Stimulated activated CD8-positive, alpha-beta memory T cell treated with anti-CD3 and anti-CD28 coated beads, Interleukin-2, amount 100 ng/mL, for 48 hours (primary cell): ENCODE data around the gene NOL4L.

Source experiments
- DNase-seq, 2 donors: peaks; one replicate each; pipeline ENCODE4 v3.0.0-alpha.2; 2020; ENCODE audit warnings: low read depth in 2 of 2

The NOL4L gene

DNA sequence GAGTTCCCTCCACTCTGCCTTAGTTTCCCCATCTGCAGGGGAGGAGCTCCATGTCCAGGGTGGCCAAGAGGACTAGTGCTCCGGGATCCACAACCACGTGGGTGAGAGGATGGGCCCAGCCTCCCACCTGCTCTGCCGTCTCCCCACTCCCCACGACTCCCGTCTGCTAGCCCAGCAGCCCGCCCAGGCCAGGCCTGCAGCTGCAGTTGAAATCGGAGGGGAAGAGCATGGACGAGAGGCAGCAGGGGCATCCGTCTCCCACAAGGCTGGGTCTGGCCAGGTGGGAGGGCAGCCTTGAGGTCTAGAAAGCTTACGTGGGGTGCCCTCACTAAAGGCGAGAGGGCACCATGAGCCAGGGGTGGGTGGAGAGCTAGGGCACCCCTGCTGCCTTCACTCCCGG, 8.6 kb downstream of the NOL4L start:
- DNase-seq, result no peak

DNA sequence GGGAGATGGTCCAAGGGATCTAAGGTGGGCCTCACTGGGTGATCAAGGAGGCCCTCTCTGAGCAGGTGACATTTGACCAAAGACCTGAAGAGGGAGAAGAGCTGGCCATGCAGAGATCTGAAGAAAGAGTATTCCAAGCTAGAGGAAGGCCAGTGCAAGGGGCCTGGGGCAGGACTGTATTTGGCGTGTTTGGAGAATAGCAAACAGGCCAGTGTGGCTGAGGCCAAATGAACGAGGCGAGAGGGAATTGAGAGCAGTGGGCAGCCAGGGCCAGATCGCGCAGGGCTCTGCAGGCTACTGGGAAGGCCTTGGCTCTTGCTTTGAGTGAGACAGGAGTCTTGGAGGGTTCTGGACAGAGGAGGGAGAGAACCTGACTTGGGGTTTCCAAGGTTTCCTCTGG, 9.3 kb downstream of the NOL4L start:
- no peak for DNase-seq

DNA sequence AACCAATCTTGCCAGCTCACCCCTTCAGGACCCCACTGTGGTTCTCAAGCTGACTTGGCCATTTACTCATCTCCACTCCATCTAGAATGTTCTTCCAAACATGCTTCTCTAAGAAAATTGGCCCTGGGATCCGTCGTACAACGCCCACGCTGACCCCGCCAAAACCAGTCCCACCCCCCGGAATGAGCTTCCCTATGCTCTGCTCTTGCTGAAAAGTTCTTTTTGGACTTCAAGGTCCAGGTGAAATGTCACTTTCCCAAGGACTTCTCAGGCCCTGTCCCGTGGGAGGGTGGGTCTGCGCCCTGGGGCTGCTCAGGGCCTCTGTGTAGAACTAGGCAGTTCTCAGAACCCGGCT, 9.9 kb downstream of the NOL4L start:
- DNase-seq, result no peak

DNA sequence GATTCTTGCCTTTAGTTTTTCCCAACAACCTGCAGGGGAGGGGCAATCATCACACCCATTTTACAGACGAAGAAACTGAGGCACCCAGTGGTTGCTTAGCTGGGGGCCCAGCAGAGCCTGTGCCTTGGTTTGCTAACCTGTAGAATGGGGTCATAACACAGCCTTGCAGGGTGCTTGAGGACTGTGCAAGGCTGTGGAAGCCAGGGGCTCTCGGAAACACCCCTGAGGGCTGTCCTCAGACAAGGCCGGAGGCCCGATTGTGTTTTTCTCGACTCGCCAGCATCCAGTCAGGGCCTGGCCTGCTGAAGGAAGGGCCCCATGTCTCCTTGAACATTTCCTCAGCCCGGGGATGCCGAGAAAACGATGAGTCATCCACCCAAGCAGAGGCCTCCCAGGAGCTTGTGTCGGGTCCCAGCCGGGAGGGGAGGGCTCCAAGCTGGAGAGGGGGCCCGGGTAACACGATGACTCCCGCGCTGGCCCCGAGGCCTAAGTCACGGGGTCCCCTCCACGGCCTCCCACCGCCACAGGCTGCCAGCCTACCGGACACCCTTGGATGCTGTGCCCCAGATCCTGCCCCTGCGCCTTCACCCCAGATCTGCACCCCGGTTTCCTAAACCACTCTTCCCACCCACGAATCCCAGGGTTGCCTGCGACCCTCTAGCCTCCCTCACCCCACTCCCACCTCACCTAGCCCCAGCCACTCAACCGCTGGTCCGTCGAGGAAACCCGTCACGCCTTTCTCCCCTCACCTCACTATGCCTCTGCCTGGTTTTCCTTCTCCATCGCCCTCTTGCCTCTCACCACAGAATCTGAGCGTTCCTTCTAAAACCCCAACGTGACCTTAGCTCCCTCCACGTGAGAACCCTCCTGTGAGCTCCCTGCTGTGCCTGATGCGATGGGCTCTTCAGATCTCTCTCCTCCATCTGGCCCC, 10.6 kb downstream of the NOL4L start:
- DNase-seq, result peak; percentile 28 to 33

DNA sequence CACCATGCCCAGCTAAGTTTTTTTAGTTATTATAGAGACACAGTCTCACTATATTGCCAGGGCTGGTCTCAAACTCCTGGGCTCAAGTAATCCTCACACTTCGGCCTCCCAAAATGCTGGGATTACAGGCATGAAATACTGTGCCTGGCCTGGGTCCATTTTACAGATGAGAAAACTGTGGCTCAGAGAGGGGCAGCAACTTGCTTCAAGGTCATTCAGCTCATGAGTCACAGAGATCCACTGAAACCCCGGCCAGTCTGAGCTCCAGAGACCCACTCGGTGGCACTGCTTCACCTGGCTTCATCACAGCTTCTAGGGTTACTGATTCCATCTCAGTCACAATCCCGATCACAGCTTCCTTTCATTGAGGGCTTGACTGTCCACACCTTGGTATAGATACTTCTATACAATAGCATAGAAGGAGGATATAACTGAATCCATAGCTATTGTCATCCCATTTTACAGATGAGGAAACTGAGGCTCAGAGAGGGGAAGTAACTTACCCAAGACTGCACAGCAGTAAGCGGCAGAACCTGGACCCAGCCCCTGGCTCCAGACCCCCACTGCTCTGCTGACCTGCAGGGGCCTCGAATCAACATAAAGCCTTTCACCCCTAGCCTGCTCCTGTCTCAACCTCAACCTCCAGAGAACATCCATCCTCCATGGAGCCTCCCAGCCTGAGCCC, 11.8 kb downstream of the NOL4L start:
- DNase-seq, result no peak

DNA sequence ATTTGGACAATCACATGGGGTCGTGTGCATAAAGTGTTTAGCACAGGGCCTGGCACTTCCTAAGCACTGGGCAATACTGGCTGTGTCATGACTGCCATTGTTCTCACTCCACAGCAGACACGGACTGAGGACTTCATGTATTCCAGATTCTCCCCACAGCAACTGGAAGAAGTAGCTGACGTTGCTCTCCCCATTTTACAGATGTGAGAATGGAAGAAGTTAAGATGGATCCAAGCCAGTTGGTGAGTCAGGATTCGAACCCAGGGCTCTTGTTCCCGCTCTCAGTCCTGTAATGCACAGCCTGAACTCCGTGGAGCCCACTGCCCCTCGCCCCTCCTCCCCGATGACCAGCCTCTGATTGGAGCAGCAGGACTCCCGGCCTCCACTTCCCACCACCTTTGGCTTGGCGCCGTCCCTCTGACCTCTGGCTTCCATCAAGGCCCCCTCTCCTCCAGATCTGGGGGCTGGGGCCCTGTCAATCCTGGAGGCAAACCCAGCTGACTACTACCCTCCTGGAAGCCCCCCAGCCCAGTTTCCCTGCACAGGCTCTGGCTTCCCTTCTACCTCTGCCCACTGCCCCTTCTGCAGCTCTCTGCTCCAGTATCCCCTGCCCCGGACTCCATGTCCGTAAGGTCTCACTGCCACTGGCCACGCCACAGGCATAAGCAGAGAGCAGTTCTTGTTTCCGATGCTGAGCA, 12.7 kb downstream of the NOL4L start:
- no peak for DNase-seq

DNA sequence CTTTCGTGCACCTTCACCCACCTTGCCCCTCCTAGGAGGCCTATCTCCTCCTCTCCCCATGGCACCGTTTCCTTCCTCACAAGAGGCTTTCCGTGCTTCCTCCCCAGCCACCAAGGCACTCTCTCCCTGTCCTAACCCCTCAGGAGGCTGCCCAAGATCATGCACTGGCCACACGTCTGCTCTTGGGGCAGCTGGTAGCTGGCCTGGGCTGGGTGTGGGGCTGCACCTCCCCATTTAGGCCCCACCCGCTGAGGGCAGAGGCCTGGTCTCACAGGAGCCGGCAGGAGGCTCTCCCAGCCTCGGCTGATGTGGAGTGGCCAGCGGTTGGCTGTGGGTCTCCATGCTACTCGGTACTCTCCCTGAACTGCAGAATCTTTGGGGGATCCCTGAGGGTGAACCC, 13.6 kb downstream of the NOL4L start:
- DNase-seq, result no peak

DNA sequence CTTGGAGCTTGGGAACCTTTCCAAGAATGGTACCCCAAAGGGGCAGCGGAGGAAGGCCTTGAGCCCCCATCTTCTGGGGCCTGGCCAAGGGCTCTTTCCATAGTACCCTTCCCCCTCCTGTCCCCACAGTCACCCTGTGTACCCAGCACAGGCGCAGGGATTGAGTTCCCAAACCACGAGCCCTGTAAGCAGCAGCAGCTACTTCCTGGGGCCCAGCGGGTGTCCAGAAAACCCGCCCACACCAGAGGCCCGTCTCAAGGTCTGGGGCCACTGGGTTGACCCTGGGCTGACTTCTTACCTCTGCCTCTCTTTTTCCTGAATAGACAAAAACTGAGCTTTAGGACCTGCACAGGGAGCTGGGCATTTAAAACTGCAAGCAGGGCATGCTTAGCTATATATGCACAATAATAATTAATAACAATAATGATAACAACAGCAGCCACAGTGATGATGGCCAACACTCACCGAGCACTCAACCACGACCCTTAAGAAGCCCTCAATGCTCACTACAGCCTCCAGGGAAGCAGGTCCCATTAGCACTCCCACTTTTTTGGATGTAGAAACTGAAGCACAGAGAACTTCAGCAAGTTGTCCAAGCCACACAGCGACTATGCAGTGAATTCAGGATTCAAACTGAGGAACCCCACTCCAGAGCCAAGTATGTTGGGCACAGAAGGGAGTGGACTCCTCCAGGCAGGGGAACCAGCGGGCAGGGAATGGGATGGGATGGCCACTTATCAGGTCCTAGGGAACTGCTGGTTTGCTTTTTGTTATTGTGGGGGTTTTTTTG, 14.5 kb downstream of the NOL4L start:
- no peak for DNase-seq

DNA sequence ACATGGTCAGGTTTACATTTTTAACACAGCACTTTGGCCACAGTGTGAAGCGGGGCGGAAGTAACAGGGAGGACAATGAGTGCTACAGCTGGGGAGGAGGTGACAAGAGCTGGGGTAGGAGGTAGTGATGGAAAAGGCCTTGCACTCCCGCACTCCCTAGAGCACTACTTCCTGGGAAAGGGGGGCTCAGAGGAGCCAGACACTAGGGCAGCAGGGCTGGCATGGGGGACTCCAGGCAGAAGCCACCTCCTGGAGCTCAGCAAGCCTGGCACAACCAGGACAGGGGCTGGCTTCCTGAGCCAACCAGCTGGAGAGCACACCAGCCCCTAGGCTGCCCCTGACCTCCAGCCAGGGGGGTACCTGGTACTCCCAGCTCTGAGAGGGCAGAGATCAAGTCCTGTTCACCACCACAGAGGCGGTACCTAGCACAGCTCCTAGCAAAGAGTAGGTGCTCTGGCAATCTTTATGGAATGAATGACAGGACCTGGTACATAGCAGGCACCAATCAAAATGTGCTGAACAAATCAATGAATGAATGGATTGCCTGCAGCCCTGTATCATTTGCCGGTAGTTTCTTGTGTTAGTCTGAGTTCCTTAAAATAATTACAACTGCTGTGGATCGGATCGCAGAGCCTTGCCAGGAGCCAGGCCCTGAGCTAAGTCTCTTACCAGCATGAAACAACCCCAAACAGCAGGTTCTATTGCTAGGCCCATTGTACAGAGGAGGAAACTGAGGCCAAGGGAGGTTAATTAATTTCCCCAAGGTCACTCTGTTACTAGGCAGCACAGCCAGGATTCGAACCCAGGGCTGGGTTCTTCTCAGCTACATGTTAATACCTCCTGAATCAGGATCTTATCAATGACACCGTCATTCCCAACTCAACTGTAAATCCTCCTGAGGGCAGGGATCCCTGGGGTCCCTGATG, 15.5 kb downstream of the NOL4L start:
- DNase-seq, result no peak

DNA sequence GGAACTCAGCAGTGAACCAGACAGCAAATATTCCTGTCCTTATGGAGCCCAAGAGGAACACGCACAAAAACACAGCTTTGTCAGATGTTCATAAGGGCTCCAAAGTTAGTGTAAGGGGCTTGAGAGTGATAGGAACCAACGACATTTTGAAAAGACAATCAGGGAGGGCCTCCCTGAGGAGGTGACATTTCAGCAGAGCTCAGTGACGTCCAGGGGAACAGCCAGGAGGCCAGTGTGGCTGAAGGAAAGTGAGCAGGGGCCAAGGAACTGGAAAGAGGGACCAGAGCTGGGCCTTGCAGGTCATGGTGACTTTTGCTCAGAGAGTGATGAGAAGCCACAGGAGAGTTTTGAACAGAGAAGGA, 16.1 kb downstream of the NOL4L start:
- DNase-seq, result no peak

DNA sequence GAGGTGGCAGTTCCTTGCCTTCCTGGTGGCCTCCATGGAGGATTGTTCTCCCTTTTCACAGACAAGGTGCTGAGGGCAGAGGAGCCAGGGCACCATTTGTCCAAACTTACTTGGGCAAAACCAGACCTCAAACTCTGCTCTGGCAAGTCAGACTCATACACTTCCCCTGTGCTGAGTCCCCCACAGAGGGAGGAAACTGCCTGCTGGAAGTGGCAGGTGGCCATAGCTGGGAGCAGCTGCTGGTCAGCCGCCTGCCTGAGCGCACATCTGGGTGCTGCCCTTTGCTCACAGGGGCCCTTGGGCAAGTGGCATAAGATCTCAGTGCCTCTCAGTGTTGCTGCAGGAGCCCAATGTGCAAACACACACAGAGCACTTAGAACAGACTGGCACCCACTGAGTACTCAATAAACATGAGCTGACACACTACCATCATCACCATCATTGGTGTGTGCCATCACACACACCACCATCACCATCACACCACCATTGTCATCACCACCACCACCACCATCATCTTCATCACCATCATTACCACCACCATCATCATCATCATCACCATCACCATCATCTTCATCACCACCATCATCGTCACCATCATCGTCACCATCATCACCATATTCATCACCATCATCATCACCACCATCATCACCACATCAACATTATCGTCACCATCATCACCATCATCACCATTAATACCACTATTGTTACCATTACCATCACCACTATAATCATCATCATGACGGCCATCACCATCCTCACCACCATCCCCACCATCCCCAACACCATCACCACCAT, 17.6 kb downstream of the NOL4L start:
- DNase-seq, result no peak

DNA sequence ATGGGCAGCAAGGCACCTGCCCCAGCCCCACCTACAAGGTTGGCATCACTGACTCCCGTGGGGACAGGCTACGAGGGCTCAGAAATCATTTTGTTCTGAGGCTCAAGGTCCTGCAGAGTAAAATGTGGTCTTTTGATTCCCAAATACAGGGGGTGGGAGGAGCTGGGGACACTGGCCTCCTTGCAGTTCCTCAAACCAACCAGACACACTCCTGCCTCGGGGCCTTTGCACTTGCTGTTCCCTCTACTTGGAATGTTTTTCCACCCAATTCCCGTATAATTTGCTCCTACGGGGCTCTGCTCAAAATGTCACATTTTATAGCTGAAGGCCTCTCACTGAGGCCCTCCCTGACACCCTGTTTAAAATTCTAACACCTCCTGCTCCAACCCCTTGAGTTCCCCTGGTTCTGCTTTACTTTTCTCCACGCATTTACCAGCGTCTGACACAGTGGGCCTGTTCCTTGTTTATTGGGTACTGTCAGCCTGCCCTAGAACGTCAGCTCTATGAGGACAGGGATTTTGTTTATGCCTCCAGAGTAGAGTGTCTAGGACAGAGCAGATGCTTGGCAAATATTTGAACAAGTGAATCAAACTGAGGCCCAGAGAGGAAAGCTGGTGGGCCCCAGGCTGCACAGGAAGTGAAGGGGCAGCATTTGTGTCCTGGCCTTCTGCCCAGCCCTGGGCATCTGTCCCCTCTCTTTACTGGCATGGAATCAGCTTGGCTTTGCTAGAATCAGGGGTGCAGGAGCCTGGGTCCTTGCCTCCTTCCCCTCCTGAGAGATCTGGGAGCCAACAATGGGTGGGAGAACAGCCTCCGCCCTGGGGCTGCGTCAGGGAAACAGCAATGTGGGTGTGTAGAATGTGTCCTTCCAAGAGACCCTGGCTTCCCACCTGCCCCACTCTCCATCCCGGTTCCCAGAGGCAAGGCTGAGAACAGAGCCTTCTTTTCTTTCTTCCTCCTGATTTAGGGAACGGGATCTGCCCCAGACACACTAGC, 18.5 kb downstream of the NOL4L start:
- DNase-seq, result no peak

DNA sequence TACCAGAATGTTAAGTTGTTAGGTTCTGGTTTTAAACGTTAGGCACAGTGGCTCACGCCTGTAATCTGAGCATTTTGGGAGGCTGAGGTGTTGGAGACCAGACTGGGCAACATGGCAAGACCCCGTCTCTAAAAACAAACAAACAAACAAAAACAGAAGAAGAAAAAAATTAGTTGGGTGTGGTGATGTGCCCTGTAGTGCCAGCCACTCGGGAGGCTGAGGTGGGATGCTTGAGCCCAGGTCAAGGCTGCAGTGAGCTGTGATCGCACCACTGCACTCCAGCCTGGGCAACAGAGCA, 19.4 kb downstream of the NOL4L start:
- DNase-seq, result no peak

DNA sequence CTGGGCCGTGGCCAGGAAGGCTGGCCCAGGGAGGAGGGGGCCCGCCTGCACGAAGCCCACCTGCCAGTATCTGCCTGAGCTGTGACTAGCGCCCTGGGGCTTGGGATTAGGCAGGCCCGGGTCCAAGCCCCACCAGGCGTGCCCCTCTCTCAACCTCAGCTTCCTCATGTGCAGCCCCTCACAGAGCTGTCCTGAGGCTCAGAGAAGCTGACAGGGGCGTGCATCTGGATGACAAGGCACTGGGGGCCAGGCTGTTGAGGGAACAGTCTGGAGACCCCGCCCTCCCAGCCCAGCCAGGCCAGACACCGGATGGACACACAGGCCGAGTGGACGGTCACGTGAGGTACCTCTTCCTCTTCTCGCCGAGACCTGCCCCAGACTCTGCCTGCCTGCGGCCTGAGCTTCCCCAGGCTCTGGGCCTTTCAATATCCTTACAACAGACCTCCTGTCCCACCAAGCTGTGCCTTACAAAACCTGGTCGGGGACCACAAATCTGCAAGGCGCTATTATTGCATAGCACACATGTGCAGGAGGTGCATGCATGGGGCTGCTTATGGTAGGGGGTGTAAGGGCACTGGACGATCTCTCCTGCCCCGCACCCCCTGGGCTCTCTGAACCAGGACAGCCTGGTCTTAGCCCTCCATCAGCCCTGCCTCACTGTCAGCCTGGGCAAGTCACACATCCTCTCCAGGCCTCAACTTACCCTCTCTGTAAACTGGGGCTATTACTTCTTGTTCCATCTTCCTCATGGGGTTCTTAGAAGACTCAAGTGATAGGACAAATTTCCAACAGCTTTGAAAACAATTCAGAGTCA, 20.0 kb downstream of the NOL4L start:
- DNase-seq, result no peak

DNA sequence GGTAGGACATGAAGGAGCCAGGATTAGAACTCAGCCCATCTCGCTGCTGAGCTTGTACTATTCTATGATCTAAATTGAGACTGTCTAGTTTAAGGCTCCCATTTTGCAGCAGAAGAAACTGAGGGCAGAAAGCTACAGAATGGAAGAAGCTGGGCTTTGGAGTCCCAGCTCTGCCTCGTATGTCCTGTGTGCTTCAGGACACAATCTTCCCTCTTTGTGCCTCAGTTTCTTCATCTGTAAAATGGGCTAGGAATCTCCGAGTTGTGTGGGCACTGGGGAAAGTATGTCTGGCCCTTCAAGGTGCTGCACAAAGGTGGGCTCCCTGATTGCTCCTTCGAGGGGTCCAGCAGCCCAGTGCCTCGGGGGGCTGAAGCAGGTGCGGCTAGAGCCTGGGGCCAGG, 20.7 kb downstream of the NOL4L start:
- DNase-seq, result no peak

DNA sequence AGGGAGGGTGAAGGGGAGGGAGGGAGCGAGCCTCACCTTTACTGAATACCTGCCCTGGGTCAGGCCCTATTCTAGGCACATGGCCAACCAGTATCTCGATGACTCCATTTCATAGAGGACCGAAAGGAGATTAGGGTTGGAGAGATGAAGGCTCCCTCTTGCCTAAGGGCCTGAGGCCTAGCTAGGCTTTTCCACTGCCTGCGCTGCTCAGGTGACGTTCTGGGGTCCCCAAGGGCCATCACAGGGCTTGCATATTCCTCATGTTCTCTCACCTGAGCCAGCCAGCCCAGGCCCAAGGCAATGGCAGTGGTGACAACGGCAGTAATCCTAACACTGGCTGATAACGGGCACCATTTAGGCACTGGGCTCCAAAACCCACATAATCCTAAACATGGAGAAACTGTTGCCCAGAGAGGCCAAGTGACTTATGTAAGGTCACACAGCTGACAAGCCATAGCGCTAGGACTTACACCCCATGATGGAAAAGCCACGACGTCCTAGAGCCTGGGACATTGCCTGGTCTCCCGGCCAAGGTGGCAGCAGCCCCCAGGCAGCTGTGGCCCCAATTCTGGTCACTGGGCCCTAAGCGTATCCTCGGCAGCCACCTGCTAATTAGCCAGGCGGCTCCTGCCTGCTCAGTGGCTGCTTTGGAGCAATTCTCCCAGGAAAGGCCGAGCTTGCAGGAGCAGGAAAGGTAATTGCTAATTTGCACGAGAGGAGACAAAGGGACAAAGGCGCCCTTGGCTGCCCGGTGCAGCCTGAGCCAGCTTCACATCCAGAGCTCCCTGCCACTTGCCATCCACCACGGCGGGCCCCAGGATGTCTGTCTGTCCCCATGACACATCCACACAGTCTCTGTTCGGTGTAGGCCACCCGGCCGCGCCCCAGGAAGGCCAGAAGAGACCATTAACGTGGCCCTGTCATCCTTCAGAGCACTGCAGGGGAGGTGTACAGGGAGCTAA, 21.5 kb downstream of the NOL4L start:
- DNase-seq, result no peak

DNA sequence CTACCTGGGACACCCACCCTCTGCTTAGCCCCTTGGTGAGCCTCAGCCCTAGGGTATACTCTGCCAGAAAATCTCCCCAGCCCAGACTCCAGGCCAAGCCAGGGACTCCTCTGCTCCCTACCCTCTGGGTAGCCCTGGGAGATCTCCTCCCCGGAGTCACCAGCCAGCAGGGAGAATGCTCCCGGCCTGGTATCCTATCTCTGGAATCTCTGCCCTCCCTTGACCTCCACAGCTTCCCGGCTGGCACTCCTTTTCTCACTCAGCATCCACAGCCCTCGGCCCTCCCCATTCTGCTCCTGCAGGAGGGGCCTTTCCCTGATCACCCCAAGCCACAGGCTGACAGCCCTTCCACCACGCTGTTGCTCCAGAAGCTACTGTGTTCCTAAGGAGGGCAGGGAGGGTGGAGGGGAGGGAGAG, 22.6 kb downstream of the NOL4L start:
- no peak for DNase-seq
